Measurements from ENCODE around the gene TMA7. TPM values are rescaled to one million over a fixed set of nuclear protein-coding genes. Genes with fewer than 3 reads are reported as not detected.

TMA7 gene
- total RNA-seq, 2 donors from 2014 or later, result 194 to 286 TPM

GRCh38 chr3:48422681-48423080, 17.4 kb upstream of the TMA7 start:
- Histone ChIP-seq H3K9me3 (no peaks in the 10 kb centered on the region), H3K27ac (peak overlapping the region in 1 of 2 donors; percentile 91), H3K36me3 (peaks cover 17% of the 10 kb centered on the region), H3K27me3 (no peaks in the 10 kb centered on the region), H3K4me1 (peaks cover 0 to 72% of the 10 kb centered on the region in 2 donors), H3K4me3 (no peak overlapping the region)
- no peak for DNase-seq (ENCODE audit: low spot score)
- no peak for TF ChIP-seq CTCF (IDR thresholded peaks at IDR 0.05)

GRCh38 chr3:48423241-48423882, 16.7 kb upstream of the TMA7 start:
- Histone ChIP-seq H3K27ac (peak overlapping the region in 1 of 2 donors; percentile 91), H3K4me3 (no peak overlapping the region), H3K36me3 (peaks cover 10% of the 10 kb centered on the region), H3K27me3 (no peaks in the 10 kb centered on the region), H3K4me1 (peaks cover 0 to 79% of the 10 kb centered on the region in 2 donors), H3K9me3 (no peaks in the 10 kb centered on the region)
- no peak for DNase-seq (ENCODE audit: low spot score)
- no peak for TF ChIP-seq CTCF (IDR thresholded peaks at IDR 0.05)

GRCh38 chr3:48423883-48424695, 16.0 kb upstream of the TMA7 start:
- DNase-seq (ENCODE audit: low spot score), result no peak
- Histone ChIP-seq H3K27me3 (no peaks in the 10 kb centered on the region), H3K9me3 (no peaks in the 10 kb centered on the region), H3K36me3 (peaks cover 3% of the 10 kb centered on the region), H3K4me3 (no peak overlapping the region), H3K4me1 (peaks cover 0 to 84% of the 10 kb centered on the region in 2 donors), H3K27ac (peak overlapping the region; percentile 91 to 94)
- TF ChIP-seq CTCF (IDR thresholded peaks at IDR 0.05), result no peak

- no peak for TF ChIP-seq CTCF (IDR thresholded peaks at IDR 0.05)
- H3K27me3 ChIP-seq, result no peaks in the 10 kb centered on the region
- no peak overlapping the region for H3K4me3 ChIP-seq
- H3K27ac ChIP-seq, result peak overlapping the region; percentile 91 to 94
- peaks cover 0 to 92% of the 10 kb centered on the region in 2 donors for H3K4me1 ChIP-seq
- no peaks in the 10 kb centered on the region for H3K36me3 ChIP-seq
- no peaks in the 10 kb centered on the region for H3K9me3 ChIP-seq
- no peak for DNase-seq (ENCODE audit: low spot score)
Observed at GRCh38 chr3:48425281-48425812, 14.7 kb upstream of the TMA7 start.

- no peak for DNase-seq (ENCODE audit: low spot score)
- Histone ChIP-seq H3K4me1 (peaks cover 0 to 87% of the 10 kb centered on the region in 2 donors), H3K27me3 (no peaks in the 10 kb centered on the region), H3K27ac (peak overlapping the region; percentile 91 to 94), H3K36me3 (no peaks in the 10 kb centered on the region), H3K4me3 (peak overlapping the region in 1 of 2 donors; percentile 79), H3K9me3 (no peaks in the 10 kb centered on the region)
- no peak for TF ChIP-seq CTCF (IDR thresholded peaks at IDR 0.05)
Observed at GRCh38 chr3:48426401-48426909, 13.6 kb upstream of the TMA7 start.
